Stimulated activated naive CD4-positive, alpha-beta T cell treated with Interleukin-2 at 50 U/mL for 16 hours (primary cell): ENCODE measurements around the gene LMBRD1.
"Not testable (repeated sequence)": the region's sequence is repeated elsewhere in the genome, so short reads cannot be mapped to it uniquely, and the experiment has no call there.

Source experiments
- DNase-seq: peaks from one replicate; lab custom pipeline; 2025; lab: John Stamatoyannopoulos, UW

Gene LMBRD1

DNA sequence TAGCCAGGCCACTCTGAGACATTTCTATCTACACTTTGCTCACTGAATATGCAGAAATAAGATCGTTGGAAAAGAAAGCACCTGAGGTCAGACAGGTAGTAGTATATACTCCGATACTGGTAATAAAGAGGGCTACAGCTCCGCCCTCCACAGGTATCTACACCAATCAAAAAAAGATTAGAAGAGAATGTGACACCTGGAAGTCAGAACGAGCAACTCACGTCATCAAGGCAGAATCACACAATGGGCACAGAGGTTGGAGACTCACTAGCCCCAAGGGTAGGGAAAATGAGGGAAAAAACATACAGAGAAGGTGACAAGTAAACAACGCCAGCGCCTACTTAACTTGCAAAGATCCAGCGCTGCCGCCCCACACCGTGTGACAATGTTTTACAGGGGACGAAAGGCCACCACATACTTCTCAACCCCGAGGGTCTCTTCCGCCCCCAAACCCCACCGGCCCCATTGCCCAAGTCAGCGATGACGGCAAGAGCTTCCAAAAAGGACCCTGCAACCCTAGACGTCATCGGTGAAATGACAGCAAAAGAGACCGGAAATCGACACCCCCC, 653 bp downstream of the LMBRD1 start:
- peak; percentile 27 for DNase-seq

GRCh38 chr6:69795469-69796072, 1.2 kb downstream of the LMBRD1 start:
- no peak for DNase-seq

GRCh38 chr6:69792292-69792691, 4.5 kb downstream of the LMBRD1 start:
- no peak for DNase-seq

GRCh38 chr6:69791065-69791471, 5.7 kb downstream of the LMBRD1 start:
- no peak for DNase-seq

GRCh38 chr6:69790629-69791028, 6.2 kb downstream of the LMBRD1 start:
- DNase-seq, result no peak

GRCh38 chr6:69789578-69789977, 7.2 kb downstream of the LMBRD1 start:
- DNase-seq, result no peak

DNA sequence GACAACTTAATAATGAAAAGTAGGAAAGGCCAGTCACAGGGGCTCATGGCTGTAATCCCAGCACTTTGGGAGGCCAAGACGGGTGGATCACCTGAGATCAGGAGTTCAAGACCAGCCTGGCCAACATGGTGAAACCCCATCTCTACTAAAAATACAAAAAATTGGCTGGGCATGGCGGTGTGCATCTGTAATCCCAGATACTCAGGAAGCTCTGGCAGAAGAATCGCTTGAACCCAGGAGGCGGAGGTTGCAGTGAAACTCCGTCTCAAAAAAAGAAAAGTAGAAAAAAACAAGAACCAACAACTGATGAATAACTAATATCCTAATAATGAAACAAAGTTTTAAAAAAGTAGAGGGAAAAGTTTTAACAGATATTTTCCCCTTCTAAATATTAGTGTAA, 9.4 kb downstream of the LMBRD1 start:
- DNase-seq, result not testable (repeated sequence)

DNA sequence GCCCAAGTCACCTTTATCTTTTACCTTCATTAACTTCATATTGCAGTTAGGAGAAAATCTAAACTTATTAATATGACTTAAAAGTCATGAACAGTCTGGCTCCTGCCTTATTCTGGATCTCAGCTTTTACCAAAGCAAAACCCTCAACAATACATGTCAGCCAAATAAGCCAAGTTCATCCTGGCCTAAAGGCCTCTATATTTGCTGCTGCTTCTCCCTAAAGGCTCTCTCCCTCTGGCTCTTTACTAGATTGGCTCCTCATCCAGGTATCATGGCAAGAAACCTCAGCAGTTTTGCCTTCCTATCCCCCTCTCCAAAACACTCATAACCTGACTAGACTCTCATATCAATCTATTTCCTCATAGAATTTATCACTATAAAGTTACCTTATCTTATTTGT, 11.1 kb downstream of the LMBRD1 start:
- no peak for DNase-seq

- no peak for DNase-seq
These were observed 12.0 kb downstream of the LMBRD1 start for GRCh38 chr6:69784595-69785377.

GRCh38 chr6:69783108-69783507, 13.7 kb downstream of the LMBRD1 start:
- DNase-seq, result no peak

GRCh38 chr6:69780585-69781178, 16.1 kb downstream of the LMBRD1 start:
- no peak for DNase-seq

DNA sequence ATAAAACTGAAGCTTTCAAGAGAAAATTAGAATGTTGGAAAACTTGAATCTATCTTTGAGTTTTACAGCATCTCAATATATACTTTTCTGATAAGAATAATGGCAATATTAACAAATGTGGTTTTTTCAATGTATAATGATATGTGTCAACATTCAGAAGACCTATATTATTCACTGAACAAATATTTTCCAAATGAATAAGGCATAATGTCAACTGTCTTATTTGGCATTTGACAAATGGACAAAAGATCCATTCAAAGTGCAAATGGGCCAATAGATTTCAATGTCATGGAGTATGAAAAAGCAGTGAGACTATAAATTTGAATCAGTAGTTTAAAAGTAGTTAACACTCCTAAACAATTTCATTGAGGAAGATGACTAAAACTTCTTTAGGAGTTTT, 20.9 kb downstream of the LMBRD1 start:
- no peak for DNase-seq

GRCh38 chr6:69775585-69775849, 21.3 kb downstream of the LMBRD1 start:
- DNase-seq, result no peak

DNA sequence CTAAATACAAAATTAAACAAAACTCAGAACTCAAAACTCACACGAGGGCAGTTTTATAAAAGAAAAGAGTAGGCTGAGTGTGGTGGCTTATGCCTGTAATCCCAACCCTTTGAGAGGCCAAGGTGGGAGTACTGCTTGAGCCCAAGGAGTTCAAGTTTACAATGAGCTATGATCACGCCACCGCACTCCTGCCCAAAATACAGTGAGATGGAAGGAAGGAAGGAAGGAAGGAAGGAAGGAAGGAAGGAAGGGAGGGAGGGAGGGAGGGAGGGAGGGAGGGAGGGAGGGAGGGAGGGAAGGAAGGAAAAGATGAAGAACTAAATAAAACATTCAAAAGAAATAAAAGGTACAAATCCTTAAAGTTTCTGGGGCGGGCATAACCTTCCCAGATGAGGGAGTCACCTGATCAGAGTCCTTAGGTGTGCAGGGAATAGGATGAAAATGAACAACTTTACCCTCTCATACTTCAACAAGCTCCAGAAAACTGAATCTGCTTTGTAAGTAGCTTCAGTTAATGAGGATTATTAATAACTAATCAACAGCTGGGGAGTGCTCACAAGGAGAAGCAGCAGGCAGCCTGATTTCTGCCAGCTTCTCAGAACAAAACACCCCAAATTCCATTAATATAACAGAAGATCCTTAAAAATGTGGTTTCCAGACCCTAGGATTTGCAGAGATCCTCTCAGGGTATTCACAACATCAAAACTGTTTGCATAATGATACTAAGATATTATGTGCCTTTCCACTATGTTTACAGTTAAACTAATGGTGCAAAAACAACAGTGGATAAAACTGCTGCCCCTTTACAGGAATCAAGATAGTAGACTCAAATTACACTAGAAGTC, 21.8 kb downstream of the LMBRD1 start:
- no peak for DNase-seq

- DNase-seq, result no peak
These were observed 25.5 kb downstream of the LMBRD1 start for GRCh38 chr6:69771158-69771906.

- no peak for DNase-seq
These were observed 28.1 kb downstream of the LMBRD1 start for GRCh38 chr6:69768664-69769063.

- DNase-seq, result no peak
These were observed 33.0 kb downstream of the LMBRD1 start for GRCh38 chr6:69763763-69764162.

DNA sequence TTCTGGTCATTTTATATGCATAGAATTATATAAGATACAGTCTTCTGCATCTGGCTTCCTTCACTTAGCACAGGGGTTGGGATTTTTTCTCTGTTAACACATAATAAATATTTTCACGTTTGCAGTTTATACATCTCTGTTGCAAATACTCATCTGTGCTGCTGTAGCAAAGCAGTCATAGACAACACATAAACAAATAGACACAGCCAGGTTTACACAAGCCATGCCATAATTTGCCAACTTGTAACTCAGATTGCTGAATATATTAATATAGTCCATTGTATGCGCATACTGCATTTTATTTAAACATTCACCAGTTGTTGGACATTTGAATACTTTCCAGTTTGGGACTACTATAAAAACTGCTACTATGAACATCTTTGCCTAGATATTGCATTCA, 35.0 kb downstream of the LMBRD1 start:
- DNase-seq, result no peak

DNA sequence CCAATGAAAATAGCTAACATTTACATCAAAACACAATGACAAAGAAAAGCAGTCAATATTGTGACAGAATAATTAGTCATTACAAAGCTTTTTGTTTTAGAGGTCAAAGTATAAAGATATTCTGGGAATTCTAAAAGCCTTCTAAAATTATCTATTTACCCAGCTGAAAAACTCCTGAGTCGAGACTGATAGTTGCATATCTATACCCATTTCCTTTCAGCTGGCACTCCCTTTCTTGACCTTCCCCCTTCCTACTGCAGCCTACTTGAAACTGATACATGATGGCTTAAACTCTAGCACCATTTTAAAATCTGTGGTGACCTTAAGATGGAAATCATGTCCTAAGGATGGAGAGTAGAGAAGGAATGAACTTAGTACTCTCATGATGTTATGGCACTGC, 38.6 kb downstream of the LMBRD1 start:
- DNase-seq, result no peak

DNA sequence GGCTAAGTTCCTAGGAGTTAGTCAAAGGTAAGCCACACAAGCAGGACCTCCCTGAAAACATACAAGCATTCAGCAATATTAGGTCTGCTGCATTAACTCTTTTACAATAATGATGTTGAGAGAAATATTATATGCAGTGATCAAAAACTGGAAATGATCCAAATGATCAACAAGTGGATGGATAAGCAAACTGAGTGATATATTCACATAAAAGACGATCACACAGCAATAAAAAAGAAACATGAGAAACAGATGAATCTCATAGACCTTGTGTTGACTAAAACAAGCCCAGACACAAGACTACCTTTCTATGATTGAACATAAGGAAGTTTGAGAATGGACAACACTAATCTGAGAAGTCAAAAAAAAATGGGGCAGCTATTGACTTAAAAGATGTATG, 39.9 kb downstream of the LMBRD1 start:
- no peak for DNase-seq

GRCh38 chr6:69756366-69756765, 40.4 kb downstream of the LMBRD1 start:
- DNase-seq, result no peak

DNA sequence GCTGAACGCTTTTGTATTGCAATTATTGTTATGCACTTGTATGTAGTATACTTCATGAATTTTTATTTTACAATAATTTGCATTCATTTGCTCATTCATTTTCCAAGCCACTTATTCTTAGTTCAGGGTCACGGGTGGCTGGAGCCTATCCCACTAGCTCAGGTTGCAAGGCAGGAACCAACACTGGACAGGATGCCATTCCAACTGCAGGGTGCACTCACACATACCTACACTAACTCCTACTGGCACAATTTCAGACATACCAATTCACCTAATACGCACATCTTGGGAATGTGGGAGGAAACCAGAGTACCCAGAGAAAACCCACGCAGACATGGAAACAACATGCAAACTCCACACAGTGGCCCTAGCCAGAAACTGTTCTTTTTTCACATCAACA, 61.8 kb downstream of the LMBRD1 start:
- no peak for DNase-seq
